Erythroblast (primary cell): ENCODE measurements around the gene ENPP1.

Experiments used
- GATA1 ChIP-seq: IDR thresholded peaks from 2 replicates; pipeline ENCODE4 v1.6.1; 2011; ENCODE audit warnings: low read depth, mild to moderate bottlenecking, control low read depth, low read length, moderate library complexity
- POLR2A ChIP-seq: IDR thresholded peaks from 2 replicates; pipeline ENCODE4 v1.6.1; 2011; ENCODE audit warnings: mild to moderate bottlenecking, low read length

- TF ChIP-seq POLR2A (no peak), GATA1 (no peak)
Measured at GRCh38 chr6:131894493-131895424, 86.9 kb downstream of the ENPP1 start.
